ENCODE measurements around the gene ZNF740. TPM values are rescaled to one million over a fixed set of nuclear protein-coding genes. Genes with fewer than 3 reads are reported as not detected.

ZNF740 gene
- total and polyA plus RNA-seq, 10 of the 15 experiments (the other 5 are each of a cell fraction or from before 2014, with no cell fraction given) = 1.4 to 33.6 (median 11.3) TPM

DNA sequence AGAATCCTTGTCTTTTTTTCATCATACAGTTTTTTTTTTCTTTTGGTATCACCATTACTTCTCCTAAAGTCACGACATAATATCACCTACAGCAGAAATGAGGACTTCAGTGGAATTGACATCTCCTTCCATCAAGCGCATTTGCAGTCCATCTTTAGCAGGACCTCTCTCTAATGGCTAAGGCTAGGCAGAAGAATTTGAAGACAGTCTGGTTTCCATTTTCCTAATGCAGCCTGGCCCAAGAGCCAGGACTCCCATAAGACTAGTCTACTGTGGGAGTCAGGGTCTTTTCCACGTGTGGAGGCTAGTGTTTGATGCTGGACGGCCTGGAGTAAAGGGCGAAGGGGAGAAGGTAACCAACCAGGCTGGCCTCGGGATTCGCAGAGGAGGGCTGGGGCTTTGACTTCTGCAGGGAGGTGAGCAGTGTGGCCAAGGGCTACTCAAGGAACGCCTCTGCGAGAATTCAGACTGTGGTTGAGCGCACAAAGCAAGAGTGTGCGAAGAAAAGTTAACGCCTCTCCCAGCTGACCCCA is 769 bp upstream of the ZNF740 start (continued):
- TF ChIP-seq, protein P1, sequence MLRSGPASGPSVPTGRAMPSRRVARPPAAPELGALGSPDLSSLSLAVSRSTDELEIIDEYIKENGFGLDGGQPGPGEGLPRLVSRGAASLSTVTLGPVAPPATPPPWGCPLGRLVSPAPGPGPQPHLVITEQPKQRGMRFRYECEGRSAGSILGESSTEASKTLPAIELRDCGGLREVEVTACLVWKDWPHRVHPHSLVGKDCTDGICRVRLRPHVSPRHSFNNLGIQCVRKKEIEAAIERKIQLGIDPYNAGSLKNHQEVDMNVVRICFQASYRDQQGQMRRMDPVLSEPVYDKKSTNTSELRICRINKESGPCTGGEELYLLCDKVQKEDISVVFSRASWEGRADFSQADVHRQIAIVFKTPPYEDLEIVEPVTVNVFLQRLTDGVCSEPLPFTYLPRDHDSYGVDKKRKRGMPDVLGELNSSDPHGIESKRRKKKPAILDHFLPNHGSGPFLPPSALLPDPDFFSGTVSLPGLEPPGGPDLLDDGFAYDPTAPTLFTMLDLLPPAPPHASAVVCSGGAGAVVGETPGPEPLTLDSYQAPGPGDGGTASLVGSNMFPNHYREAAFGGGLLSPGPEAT (IDR thresholded peaks at IDR 0.05; ENCODE audit: low read depth) = 0 out of 2 replicates have a peak, but pooled peaks have one; percentile 0

DNA sequence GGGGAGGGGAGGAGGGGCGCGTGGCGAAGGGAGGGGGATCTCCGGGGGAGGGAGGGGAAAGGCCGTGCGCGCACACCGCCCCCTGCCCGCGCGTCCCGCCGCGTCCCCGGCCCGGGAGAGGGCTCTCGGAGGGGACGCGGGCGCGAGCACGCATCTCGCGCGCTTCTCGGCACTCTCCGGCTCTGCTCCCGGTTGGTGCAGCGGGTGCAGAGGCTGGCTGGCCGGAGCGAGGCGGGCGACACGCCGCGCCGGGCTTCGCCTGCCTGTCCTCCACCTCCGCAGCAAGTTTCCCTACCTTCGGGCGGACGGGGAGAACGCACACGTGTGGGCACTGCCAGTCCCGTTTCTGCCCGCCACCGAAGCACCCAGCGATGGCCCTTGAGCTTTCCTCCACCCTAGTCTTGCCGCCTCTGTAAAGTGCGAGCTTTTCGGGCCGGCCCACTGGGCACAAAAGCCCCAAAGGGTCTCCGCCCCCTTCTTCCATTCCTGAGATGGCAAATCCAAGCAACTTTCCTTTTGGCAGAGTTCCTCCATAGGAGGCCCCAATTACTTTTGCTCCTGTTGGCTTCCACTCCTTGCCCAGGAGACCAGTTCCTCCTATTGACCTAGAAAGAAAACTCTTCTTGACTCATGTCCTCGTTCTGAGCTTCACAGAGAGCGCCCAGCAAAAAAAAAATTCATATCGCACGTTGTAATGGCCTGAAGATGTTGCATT is 566 bp downstream of the ZNF740 start:
- ChIA-PET POLR2A (interaction anchor here (0.6 to 4.3 kb wide), 11 partner anchors 9 to 315 kb away, joined by 3 to 48 read pairs (median 6); partner anchors contain the start of genes ESPL1, ITGB7 and PFDN5), RAD21 (ENCODE audit: unreplicated experiment) (interaction anchor here (0.6 to 4.1 kb wide), 14 partner anchors 14 to 255 kb away, joined by 3 to 36 read pairs (median 4); partner anchors contain the start of genes ESPL1 and ITGB7), SMC1A (ENCODE audit: uncharacterized antibody, unreplicated experiment) (interaction anchor here (0.7 to 5.6 kb wide), 14 partner anchors 11 to 117 kb away, joined by 3 to 39 read pairs (median 4); partner anchors contain the start of gene PFDN5), CTCF (interaction anchor here (1.2 to 6.0 kb wide), 13 partner anchors 9 to 198 kb away, joined by 3 to 54 read pairs (median 8); partner anchors contain the start of genes ESPL1, ITGB7 and MYG1)
- H3K36me3 ChIP-seq (ENCODE audit: control insufficient read depth in 2 of 2, insufficient read depth in 2 of 2, low read length in 1 of 2) = peaks cover 0 to 2% of the 10 kb centered on the region in 2 experiments; a peak in 3 of 4 replicates
- intact Hi-C loops (cut with micrococcal nuclease; ENCODE audit: unreplicated experiment) = loop anchor here (2.0 kb wide), 2 partner anchors 20 to 22 kb away; no protein-coding TSS in a partner anchor
- H3K4me2 ChIP-seq (ENCODE audit: control insufficient read depth, insufficient read depth) = peak overlapping the region; percentile 35
- H3K27ac ChIP-seq (ENCODE audit: control insufficient read depth, insufficient read depth) = peak overlapping the region; percentile 91
- in situ Hi-C loops (cut with MboI) = no loop called here
- 0% methylated on average over 38 of the region's 57 CpGs for WGBS (ENCODE audit: insufficient coverage, insufficient replicate concordance, low lambda C conversion rate, missing lambda C conversion rate)
- no peak for DNase-seq (ENCODE audit: low read depth, low spot score)
- no peak overlapping the region for H2AFZ ChIP-seq (ENCODE audit: control insufficient read depth, low read depth, low read length)
- ATAC-seq = peak; percentile 83
- no peaks in the 10 kb centered on the region for H4K20me1 ChIP-seq (ENCODE audit: control insufficient read depth, insufficient read depth)
- peaks cover 6% of the 10 kb centered on the region; the same call in 1 of the 2 replicates for H3K4me1 ChIP-seq (ENCODE audit: control insufficient read depth, insufficient read depth, low read length)
- H3K27me3 ChIP-seq (replicated peaks in 1 of 2; ENCODE audit: control insufficient read depth in 2 of 2, insufficient read depth in 2 of 2, low read length in 1 of 2) = no peaks in the 10 kb centered on the region
- H3K9ac ChIP-seq (ENCODE audit: control insufficient read depth, insufficient read depth, low read length) = peak overlapping the region; percentile 86
- H3K9me3 ChIP-seq (replicated peaks; ENCODE audit: control insufficient read depth, insufficient read depth, low read length) = no peaks in the 10 kb centered on the region
- no TSS peak for BruUV-seq (replicated peaks)
- H3K79me2 ChIP-seq (ENCODE audit: control insufficient read depth, insufficient read depth, low read length) = peaks cover 22% of the 10 kb centered on the region
- no peak for FAIRE-seq
- H3K4me3 ChIP-seq = peak overlapping the region; percentile 78
- TF ChIP-seq, protein P2, sequence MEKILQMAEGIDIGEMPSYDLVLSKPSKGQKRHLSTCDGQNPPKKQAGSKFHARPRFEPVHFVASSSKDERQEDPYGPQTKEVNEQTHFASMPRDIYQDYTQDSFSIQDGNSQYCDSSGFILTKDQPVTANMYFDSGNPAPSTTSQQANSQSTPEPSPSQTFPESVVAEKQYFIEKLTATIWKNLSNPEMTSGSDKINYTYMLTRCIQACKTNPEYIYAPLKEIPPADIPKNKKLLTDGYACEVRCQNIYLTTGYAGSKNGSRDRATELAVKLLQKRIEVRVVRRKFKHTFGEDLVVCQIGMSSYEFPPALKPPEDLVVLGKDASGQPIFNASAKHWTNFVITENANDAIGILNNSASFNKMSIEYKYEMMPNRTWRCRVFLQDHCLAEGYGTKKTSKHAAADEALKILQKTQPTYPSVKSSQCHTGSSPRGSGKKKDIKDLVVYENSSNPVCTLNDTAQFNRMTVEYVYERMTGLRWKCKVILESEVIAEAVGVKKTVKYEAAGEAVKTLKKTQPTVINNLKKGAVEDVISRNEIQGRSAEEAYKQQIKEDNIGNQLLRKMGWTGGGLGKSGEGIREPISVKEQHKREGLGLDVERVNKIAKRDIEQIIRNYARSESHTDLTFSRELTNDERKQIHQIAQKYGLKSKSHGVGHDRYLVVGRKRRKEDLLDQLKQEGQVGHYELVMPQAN (conservative IDR thresholded peaks at IDR 0.05) = peak; percentile 23; the same call in 1 of the 2 replicates
- peak; percentile 69 for TF ChIP-seq LARP7 (IDR thresholded peaks at IDR 0.05)
- no peak for TF ChIP-seq MYB (IDR thresholded peaks at IDR 0.05; ENCODE audit: borderline replicate concordance, low read depth, low read length)
- TF ChIP-seq, protein P3, sequence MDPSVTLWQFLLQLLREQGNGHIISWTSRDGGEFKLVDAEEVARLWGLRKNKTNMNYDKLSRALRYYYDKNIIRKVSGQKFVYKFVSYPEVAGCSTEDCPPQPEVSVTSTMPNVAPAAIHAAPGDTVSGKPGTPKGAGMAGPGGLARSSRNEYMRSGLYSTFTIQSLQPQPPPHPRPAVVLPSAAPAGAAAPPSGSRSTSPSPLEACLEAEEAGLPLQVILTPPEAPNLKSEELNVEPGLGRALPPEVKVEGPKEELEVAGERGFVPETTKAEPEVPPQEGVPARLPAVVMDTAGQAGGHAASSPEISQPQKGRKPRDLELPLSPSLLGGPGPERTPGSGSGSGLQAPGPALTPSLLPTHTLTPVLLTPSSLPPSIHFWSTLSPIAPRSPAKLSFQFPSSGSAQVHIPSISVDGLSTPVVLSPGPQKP (IDR thresholded peaks at IDR 0.05; ENCODE audit: low read depth, low read length) = no peak
- TF ChIP-seq, protein P4, sequence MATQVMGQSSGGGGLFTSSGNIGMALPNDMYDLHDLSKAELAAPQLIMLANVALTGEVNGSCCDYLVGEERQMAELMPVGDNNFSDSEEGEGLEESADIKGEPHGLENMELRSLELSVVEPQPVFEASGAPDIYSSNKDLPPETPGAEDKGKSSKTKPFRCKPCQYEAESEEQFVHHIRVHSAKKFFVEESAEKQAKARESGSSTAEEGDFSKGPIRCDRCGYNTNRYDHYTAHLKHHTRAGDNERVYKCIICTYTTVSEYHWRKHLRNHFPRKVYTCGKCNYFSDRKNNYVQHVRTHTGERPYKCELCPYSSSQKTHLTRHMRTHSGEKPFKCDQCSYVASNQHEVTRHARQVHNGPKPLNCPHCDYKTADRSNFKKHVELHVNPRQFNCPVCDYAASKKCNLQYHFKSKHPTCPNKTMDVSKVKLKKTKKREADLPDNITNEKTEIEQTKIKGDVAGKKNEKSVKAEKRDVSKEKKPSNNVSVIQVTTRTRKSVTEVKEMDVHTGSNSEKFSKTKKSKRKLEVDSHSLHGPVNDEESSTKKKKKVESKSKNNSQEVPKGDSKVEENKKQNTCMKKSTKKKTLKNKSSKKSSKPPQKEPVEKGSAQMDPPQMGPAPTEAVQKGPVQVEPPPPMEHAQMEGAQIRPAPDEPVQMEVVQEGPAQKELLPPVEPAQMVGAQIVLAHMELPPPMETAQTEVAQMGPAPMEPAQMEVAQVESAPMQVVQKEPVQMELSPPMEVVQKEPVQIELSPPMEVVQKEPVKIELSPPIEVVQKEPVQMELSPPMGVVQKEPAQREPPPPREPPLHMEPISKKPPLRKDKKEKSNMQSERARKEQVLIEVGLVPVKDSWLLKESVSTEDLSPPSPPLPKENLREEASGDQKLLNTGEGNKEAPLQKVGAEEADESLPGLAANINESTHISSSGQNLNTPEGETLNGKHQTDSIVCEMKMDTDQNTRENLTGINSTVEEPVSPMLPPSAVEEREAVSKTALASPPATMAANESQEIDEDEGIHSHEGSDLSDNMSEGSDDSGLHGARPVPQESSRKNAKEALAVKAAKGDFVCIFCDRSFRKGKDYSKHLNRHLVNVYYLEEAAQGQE (IDR thresholded peaks at IDR 0.05; ENCODE audit: low read depth, low read length) = no peak
- no peak for TF ChIP-seq CREM (IDR thresholded peaks at IDR 0.05; ENCODE audit: low read depth)
- no peak for TF ChIP-seq PAX8 (IDR thresholded peaks at IDR 0.05)
- TF ChIP-seq EGR1 (IDR thresholded peaks at IDR 0.05; ENCODE audit: borderline replicate concordance in 1 of 2, low read depth in 2 of 2, low read length in 2 of 2) = peak in 1 of 2 experiments; percentile 16; a peak in 1 of 3 replicates
- TF ChIP-seq NFYA (IDR thresholded peaks at IDR 0.05; ENCODE audit: borderline replicate concordance, low read depth, low read length) = no peak
- no peak for TF ChIP-seq HDAC2 (IDR thresholded peaks at IDR 0.05)

Data from GM12878 (cell line).